IMR-90 (cell line): ENCODE results near the gene ADGRV1. TPM values are rescaled to one million over a fixed set of nuclear protein-coding genes. Genes with fewer than 3 reads are reported as not detected.

Experiments
- ATAC-seq: fragments of 200-7000 bp; cut with Tn5 transposase; 2 replicates; pipeline ENCODE4 v1.9.1; 2020; ENCODE audit warnings: low read depth, mild to moderate bottlenecking, moderate library complexity
- BruUV-seq: library from RNA; stranded (reverse); fragments of 400-500 nt; replicated peaks from 2 replicates; lab custom pipeline; 2021; lab: Mats Ljungman, UMichigan
- CTCF ChIA-PET: fragments of 300-600 bp; formaldehyde crosslinking; extraction: SDS; loops from one replicate; lab custom pipeline; 2021; ENCODE audit warnings: antibody characterized with exemption; lab: Yijun Ruan, JAX
- POLR2A ChIA-PET: fragments of 300-600 bp; sonication (Branson Sonifier 250); formaldehyde crosslinking; loops from one replicate; lab custom pipeline; 2022; ENCODE audit warnings: antibody characterized with exemption; ENCODE audit not compliant: unreplicated experiment; lab: Charles Lee
- DNase-seq: peaks from one replicate; pipeline ENCODE4 v3.0.0; 2013
- H2AFZ ChIP-seq: replicated peaks from 2 replicates; pipeline ENCODE3; 2013; ENCODE audit warnings: low read length, mild to moderate bottlenecking; ENCODE audit not compliant: poor library complexity
- H2AK5ac ChIP-seq: 2 replicates; pipeline ENCODE4 v1.6.1; 2013; ENCODE audit warnings: low read depth, low read length, inconsistent platforms
- H2AK9ac ChIP-seq: replicated peaks from 2 replicates; pipeline ENCODE3; 2013; ENCODE audit warnings: mild to moderate bottlenecking, low read depth, low read length, moderate library complexity; ENCODE audit not compliant: poor library complexity
- H2BK120ac ChIP-seq: 2 replicates; pipeline ENCODE4 v1.6.1; 2013; ENCODE audit warnings: low read depth, low read length, inconsistent platforms
- H2BK15ac ChIP-seq: 3 replicates; pipeline ENCODE4 v1.6.1; 2013; ENCODE audit warnings: low read depth, low read length, inconsistent platforms
- H2BK20ac ChIP-seq: 2 replicates; pipeline ENCODE4 v1.6.1; 2013; ENCODE audit warnings: low read depth, mild to moderate bottlenecking, inconsistent platforms, low read length, moderate library complexity
- H2BK5ac ChIP-seq: 2 replicates; pipeline ENCODE4 v1.6.1; 2013; ENCODE audit warnings: mild to moderate bottlenecking, low read depth, low read length, inconsistent platforms; ENCODE audit not compliant: poor library complexity, severe bottlenecking
- H3K14ac ChIP-seq: replicated peaks from 2 replicates; pipeline ENCODE4 v1.6.1; 2013; ENCODE audit warnings: low read depth, low read length, inconsistent platforms
- H3K18ac ChIP-seq: 2 replicates; pipeline ENCODE4 v1.6.1; 2013; ENCODE audit warnings: low read depth, low read length, control low read depth
- H3K23ac ChIP-seq: 2 replicates; pipeline ENCODE4 v1.6.1; 2013; ENCODE audit warnings: low read depth, low read length, inconsistent platforms
- H3K27ac ChIP-seq: 2 replicates; pipeline ENCODE4 v1.5.1; 2013; ENCODE audit warnings: mild to moderate bottlenecking, control low read depth, low read length; ENCODE audit not compliant: insufficient read depth
- H3K27me3 ChIP-seq: 2 replicates; pipeline ENCODE4 v1.6.1; 2013; ENCODE audit warnings: low read length; ENCODE audit not compliant: control insufficient read depth, insufficient read depth
- H3K36me3 ChIP-seq: 2 replicates; pipeline ENCODE4 v1.6.1; 2013; ENCODE audit warnings: low read length, mixed read lengths; ENCODE audit not compliant: control insufficient read depth, insufficient read depth
- H3K4ac ChIP-seq: 2 replicates; pipeline ENCODE4 v1.6.1; 2013; ENCODE audit warnings: low read depth, low read length, inconsistent platforms
- H3K4me1 ChIP-seq: 2 replicates; pipeline ENCODE4 v1.6.1; 2013; ENCODE audit warnings: low read length, mixed read lengths; ENCODE audit not compliant: control insufficient read depth, insufficient read depth
- H3K4me2 ChIP-seq: 2 replicates; pipeline ENCODE4 v1.6.1; 2013; ENCODE audit warnings: low read depth, mild to moderate bottlenecking, control low read depth, low read length, moderate library complexity
- H3K4me3 ChIP-seq: 2 replicates; pipeline ENCODE4 v1.5.1; 2013; ENCODE audit warnings: low read depth, mild to moderate bottlenecking, control low read depth, low read length, moderate library complexity; ENCODE audit not compliant: insufficient read depth
- H3K56ac ChIP-seq: 2 replicates; pipeline ENCODE4 v1.6.1; 2013; ENCODE audit warnings: low read length, inconsistent platforms; ENCODE audit not compliant: insufficient read depth; ENCODE audit errors: extremely low read depth
- H3K79me1 ChIP-seq, 2 experiments: 2 replicates each; pipeline ENCODE4 v1.6.1; 2013; ENCODE audit warnings: low read length in 2 of 2, inconsistent platforms in 1 of 2, low read depth in 1 of 2
- H3K9ac ChIP-seq: 2 replicates; pipeline ENCODE4 v1.6.1; 2013; ENCODE audit warnings: low read depth, low read length, control low read depth
- H3K9me1 ChIP-seq: 2 replicates; pipeline ENCODE4 v1.6.1; 2013; ENCODE audit warnings: low read length, inconsistent platforms; ENCODE audit not compliant: insufficient read depth
- H3K9me3 ChIP-seq: 2 replicates; pipeline ENCODE4 v1.6.1; 2013; ENCODE audit warnings: low read length; ENCODE audit not compliant: control insufficient read depth, insufficient read depth
- H4K20me1 ChIP-seq: 2 replicates; pipeline ENCODE4 v1.6.1; 2013; ENCODE audit warnings: low read length, inconsistent platforms; ENCODE audit not compliant: insufficient read depth
- H4K5ac ChIP-seq: 2 replicates; pipeline ENCODE4 v1.6.1; 2013; ENCODE audit warnings: mild to moderate bottlenecking, low read depth, low read length, control low read depth
- H4K8ac ChIP-seq, 2 experiments: 2 replicates each; pipeline ENCODE4 v1.6.1; 2013; ENCODE audit warnings: low read depth in 2 of 2, low read length in 2 of 2, control low read depth in 1 of 2, inconsistent platforms in 1 of 2
- H4K91ac ChIP-seq: 2 replicates; pipeline ENCODE4 v1.6.1; 2013; ENCODE audit warnings: low read depth, low read length, inconsistent platforms; ENCODE audit not compliant: insufficient read depth
- BHLHE40 ChIP-seq: fragments of 150-350 bp; IDR thresholded peaks from 2 replicates; pipeline ENCODE4 v1.6.1; 2016; ENCODE audit warnings: mild to moderate bottlenecking, low read depth, low read length
- CEBPB ChIP-seq: IDR thresholded peaks from 2 replicates; pipeline ENCODE4 v1.6.1; 2012; ENCODE audit warnings: low read depth, low read length, improper control_type of control experiment
- CHD1 ChIP-seq: IDR thresholded peaks from 2 replicates; pipeline ENCODE4 v1.6.1; 2012; ENCODE audit warnings: low read depth, low read length, improper control_type of control experiment
- CTCF ChIP-seq: conservative IDR thresholded peaks from 2 replicates; pipeline ENCODE4 v1.5.1; 2012; ENCODE audit warnings: mild to moderate bottlenecking, low read depth, low read length, improper control_type of control experiment
- ELK1 ChIP-seq: fragments of 150-350 bp; IDR thresholded peaks from 2 replicates; pipeline ENCODE4 v1.6.1; 2016; ENCODE audit warnings: low read depth, mild to moderate bottlenecking, low read length, moderate library complexity, borderline replicate concordance
- FOS ChIP-seq: fragments of 150-350 bp; IDR thresholded peaks from 2 replicates; pipeline ENCODE4 v1.6.1; 2016; ENCODE audit warnings: low read depth, low read length
- MAFK ChIP-seq: IDR thresholded peaks from 2 replicates; pipeline ENCODE4 v1.6.1; 2012; ENCODE audit warnings: low read depth, low read length, improper control_type of control experiment
- MAZ ChIP-seq: IDR thresholded peaks from 2 replicates; pipeline ENCODE4 v1.6.1; 2012; ENCODE audit warnings: low read depth, mild to moderate bottlenecking, low read length, improper control_type of control experiment, moderate library complexity, borderline replicate concordance
- MXI1 ChIP-seq: IDR thresholded peaks from 2 replicates; pipeline ENCODE4 v1.6.1; 2012; ENCODE audit warnings: low read depth, mild to moderate bottlenecking, low read length, moderate library complexity, borderline replicate concordance
- NFE2L2 ChIP-seq: fragments of 150-350 bp; IDR thresholded peaks from 2 replicates; pipeline ENCODE4 v1.6.1; 2016; ENCODE audit warnings: low read depth, mild to moderate bottlenecking, low read length
- POLR2A ChIP-seq: IDR thresholded peaks from 2 replicates; pipeline ENCODE4 v1.6.1; 2012; ENCODE audit warnings: mild to moderate bottlenecking, low read depth, low read length
- RAD21 ChIP-seq: IDR thresholded peaks from 2 replicates; pipeline ENCODE4 v1.6.1; 2012; ENCODE audit warnings: low read length, improper control_type of control experiment
- RCOR1 ChIP-seq: IDR thresholded peaks from 2 replicates; pipeline ENCODE4 v1.6.1; 2012; ENCODE audit warnings: mild to moderate bottlenecking, low read length, improper control_type of control experiment; ENCODE audit not compliant: insufficient replicate concordance
- RFX5 ChIP-seq: IDR thresholded peaks from 2 replicates; pipeline ENCODE4 v1.8.0; 2012; ENCODE audit warnings: low read depth, mild to moderate bottlenecking, low read length, moderate library complexity
- SMC3 ChIP-seq: fragments of 150-350 bp; IDR thresholded peaks from 2 replicates; pipeline ENCODE4 v1.6.1; 2016; ENCODE audit warnings: low read depth, mild to moderate bottlenecking, antibody characterized with exemption, low read length, moderate library complexity
- USF2 ChIP-seq: fragments of 150-350 bp; IDR thresholded peaks from 2 replicates; pipeline ENCODE4 v1.6.1; 2017; ENCODE audit warnings: mild to moderate bottlenecking, antibody characterized with exemption, low read length, low read depth
- WGBS, 2 experiments: methylation state at CpG; one replicate each; pipeline versions ENCODE4 v1.1.5 to v1.1.7; 2013; ENCODE audit warnings: missing lambda C conversion rate in 2 of 2; ENCODE audit not compliant: insufficient read length in 1 of 2; ENCODE audit errors: extremely low coverage in 2 of 2; 5-methylcytosine and 5-hydroxymethylcytosine counted together
- dilution Hi-C: fragments of 300-500 bp; cut with HindIII; formaldehyde crosslinking; loops from one replicate; pipeline ENCODE4 v1.14.3; 2018; ENCODE audit warnings: low sequenced_read_pairs; ENCODE audit not compliant: unreplicated experiment
- in situ Hi-C: fragments of 300-500 bp; cut with MboI; formaldehyde crosslinking; loops from 3 replicates; pipeline ENCODE4 v1.14.3; 2019; ENCODE audit warnings: low sequenced_read_pairs, inconsistent platforms, mixed read lengths
- intact Hi-C: fragments of 100-400 bp; cut with micrococcal nuclease; formaldehyde crosslinking; loops from 2 replicates; pipeline ENCODE4 v1.10.0; 2022
- polyA plus RNA-seq, 3 experiments: library from polyadenylated mRNA; depleted of rRNA; stranded (reverse); fragments of >200 nt; gene quantifications; 2 replicates each; pipeline ENCODE4 v1.2.3, GENCODE V29; 2012; ENCODE audit warnings: low replicate concordance in 1 of 3
- total RNA-seq: library from RNA; depleted of rRNA; stranded (reverse); fragments of >200 nt; gene quantifications from 2 replicates; pipeline ENCODE4 v1.2.3, GENCODE V29; 2012

The ADGRV1 gene
- total and polyA plus RNA-seq, 2 of the 4 experiments (the other 2 are of a cell fraction) = under 0.01 TPM; not detected in 1

- BruUV-seq = no TSS peak
- H4K5ac ChIP-seq = no peak overlapping the region
Measured at GRCh38 chr5:90615355-90615754, 56.8 kb downstream of the ADGRV1 start.

More at GRCh38 chr5:90615355-90615754, 56.8 kb downstream of the ADGRV1 start:
- no peak overlapping the region for H2BK20ac ChIP-seq
- H3K4ac ChIP-seq = no peak overlapping the region
- H3K23ac ChIP-seq = no peak overlapping the region
- no peak overlapping the region for H3K4me3 ChIP-seq
- in situ Hi-C loops = no loop called here
- H3K79me1 ChIP-seq = no peaks in the 10 kb centered on the region
- no peak for DNase-seq
- H2BK15ac ChIP-seq = no peak overlapping the region
- H3K4me2 ChIP-seq = no peak overlapping the region
- H4K8ac ChIP-seq = no peak overlapping the region
- H3K18ac ChIP-seq = no peak overlapping the region
- no peak overlapping the region for H2AK9ac ChIP-seq
- H4K20me1 ChIP-seq = no peaks in the 10 kb centered on the region
- ChIA-PET CTCF (no interaction called here), POLR2A (no interaction called here)
- H3K9ac ChIP-seq = no peak overlapping the region
- dilution Hi-C loops = no loop called here
- WGBS, 2 experiments = 100% methylated on average over 2 of the region's 3 CpGs; no CpG with 5 or more reads in 1 of the 2 experiments
- H3K27ac ChIP-seq = no peak overlapping the region
- no peaks in the 10 kb centered on the region for H3K9me1 ChIP-seq
- no peaks in the 10 kb centered on the region for H3K27me3 ChIP-seq
- no peaks in the 10 kb centered on the region for H3K9me3 ChIP-seq
- intact Hi-C loops = no loop called here
- no peak overlapping the region for H2AK5ac ChIP-seq
- H3K56ac ChIP-seq = no peak overlapping the region
- no peak overlapping the region for H2BK120ac ChIP-seq
- no peak overlapping the region for H2AFZ ChIP-seq
- H4K91ac ChIP-seq = no peak overlapping the region
- no peak for ATAC-seq
- no peak overlapping the region for H3K14ac ChIP-seq
- TF ChIP-seq NFE2L2 = no peak
- TF ChIP-seq ELK1 = no peak
- no peak for TF ChIP-seq MXI1
- no peak for TF ChIP-seq FOS
- TF ChIP-seq SMC3 = no peak
- TF ChIP-seq USF2 = no peak
- TF ChIP-seq MAFK = no peak
- no peak for TF ChIP-seq RCOR1
- TF ChIP-seq RAD21 = no peak
- TF ChIP-seq CHD1 = no peak
- TF ChIP-seq POLR2A = no peak
- no peak for TF ChIP-seq MAZ
- no peak for TF ChIP-seq CTCF
- no peak for TF ChIP-seq RFX5
- no peak for TF ChIP-seq CEBPB
- TF ChIP-seq BHLHE40 = no peak
- H3K36me3 ChIP-seq = no peaks in the 10 kb centered on the region
- no peaks in the 10 kb centered on the region for H3K4me1 ChIP-seq
- H2BK5ac ChIP-seq = no peak overlapping the region
